A673 (cell line): ENCODE measurements around the gene CLK2. TPM values are rescaled to one million over a fixed set of nuclear protein-coding genes. Genes with fewer than 3 reads are reported as not detected.

ENCODE experiments used
- Bru-seq: library from RNA; stranded (reverse); fragments of 400-500 nt; gene quantifications from one replicate; lab custom pipeline; 2021; lab: Mats Ljungman, UMichigan
- BruChase-seq, 2 experiments: library from RNA; stranded (reverse); fragments of 400-500 nt; gene quantifications; one replicate each; lab custom pipeline; 2021; lab: Mats Ljungman, UMichigan
- BruUV-seq: library from RNA; stranded (reverse); fragments of 400-500 nt; replicated peaks from 2 replicates; lab custom pipeline; 2021; lab: Mats Ljungman, UMichigan
- CTCF ChIA-PET: fragments of 300-600 bp; sonication (Branson Sonifier 250); formaldehyde crosslinking; loops from one replicate; lab custom pipeline; 2022; ENCODE audit warnings: antibody characterized with exemption; lab: Charles Lee
- POLR2A ChIA-PET: fragments of 300-600 bp; sonication (Branson Sonifier 250); formaldehyde crosslinking; loops from one replicate; lab custom pipeline; 2022; ENCODE audit warnings: antibody characterized with exemption; ENCODE audit not compliant: low non-redundant PET; lab: Charles Lee
- DNase-seq: peaks from one replicate; pipeline ENCODE4 v3.0.0-alpha.2; 2015; ENCODE audit warnings: low spot score
- H3K27ac ChIP-seq: fragments of 200-600 bp; sonication (generic); 2 replicates; pipeline ENCODE4 v1.5.1; 2016; ENCODE audit warnings: mixed run types, low read depth, mild to moderate bottlenecking, mixed read lengths, antibody characterized with exemption, low read length; ENCODE audit not compliant: poor library complexity, severe bottlenecking
- H3K27me3 ChIP-seq: fragments of 200-600 bp; sonication (generic); replicated peaks from 2 replicates; pipeline ENCODE4 v1.6.1; 2017; ENCODE audit warnings: mixed run types, low read depth, mild to moderate bottlenecking, mixed read lengths, antibody characterized with exemption, low read length; ENCODE audit not compliant: insufficient read depth, poor library complexity
- H3K36me3 ChIP-seq: fragments of 200-600 bp; sonication (generic); 2 replicates; pipeline ENCODE4 v1.6.1; 2016; ENCODE audit warnings: mixed run types, mild to moderate bottlenecking, mixed read lengths, antibody characterized with exemption, low read length; ENCODE audit not compliant: insufficient read depth, poor library complexity, severe bottlenecking
- H3K4me1 ChIP-seq: fragments of 200-600 bp; sonication (generic); 2 replicates; pipeline ENCODE4 v1.6.1; 2017; ENCODE audit warnings: mixed run types, mild to moderate bottlenecking, mixed read lengths, antibody characterized with exemption, low read length; ENCODE audit not compliant: insufficient read depth, poor library complexity, severe bottlenecking
- H3K4me3 ChIP-seq: fragments of 200-600 bp; sonication (generic); 2 replicates; pipeline ENCODE4 v1.5.1; 2016; ENCODE audit warnings: low read depth, mixed run types, mild to moderate bottlenecking, mixed read lengths, low read length; ENCODE audit not compliant: poor library complexity, severe bottlenecking
- H3K9me3 ChIP-seq: fragments of 200-600 bp; sonication (generic); 2 replicates; pipeline ENCODE4 v1.6.1; 2016; ENCODE audit warnings: mixed run types, low read depth, mild to moderate bottlenecking, mixed read lengths, antibody characterized with exemption, low read length; ENCODE audit not compliant: poor library complexity, severe bottlenecking
- EZH2 ChIP-seq: fragments of 200-600 bp; sonication (generic); IDR thresholded peaks from 2 replicates; pipeline ENCODE4 v1.6.1; 2017; ENCODE audit warnings: borderline replicate concordance, low read depth, mild to moderate bottlenecking, mixed read lengths, antibody characterized with exemption, low read length; ENCODE audit not compliant: poor library complexity, severe bottlenecking
- intact Hi-C: fragments of 100-400 bp; cut with micrococcal nuclease; formaldehyde crosslinking; loops from one replicate; pipeline ENCODE4 v1.10.0; 2022; ENCODE audit not compliant: unreplicated experiment
- long read RNA-seq: library from polyadenylated mRNA; stranded (forward); transcript quantifications from one replicate; pipeline ENCODE4 v2.0.0, GENCODE V29; 2022
- total RNA-seq: library from RNA; stranded (reverse); gene quantifications from 2 replicates; pipeline ENCODE4 v1.2.3, GENCODE V29; 2021
- TF ChIP-seq, protein P1 (sequence below): fragments of 300-800, 200-600 bp; sonication (generic); conservative IDR thresholded peaks from 2 replicates; pipeline ENCODE4 v1.5.1; 2017; ENCODE audit warnings: low read depth, mild to moderate bottlenecking, antibody characterized with exemption, low read length, moderate library complexity, mixed read lengths

Gene CLK2
- total RNA-seq (70.2 and 79.1 TPM in 2 replicates), Bru-seq, nascent RNA (percentile 88 among the genes with signal in this experiment), BruChase-seq, experiment 1, labeled RNA remaining after a 2-hour chase (percentile 89 among the genes with signal in this experiment), BruChase-seq, experiment 2, labeled RNA remaining after a 6-hour chase (percentile 86 among the genes with signal in this experiment)
- long read RNA-seq, transcript CLK2-203 (13 exons, 2,166 nt) = major isoform, 9 of 38 reads
- long read RNA-seq, partial matches to known transcripts = 4 of 38 reads
- long read RNA-seq, other reads (novel, unspliced or antisense) = 21 of 38 reads

DNA sequence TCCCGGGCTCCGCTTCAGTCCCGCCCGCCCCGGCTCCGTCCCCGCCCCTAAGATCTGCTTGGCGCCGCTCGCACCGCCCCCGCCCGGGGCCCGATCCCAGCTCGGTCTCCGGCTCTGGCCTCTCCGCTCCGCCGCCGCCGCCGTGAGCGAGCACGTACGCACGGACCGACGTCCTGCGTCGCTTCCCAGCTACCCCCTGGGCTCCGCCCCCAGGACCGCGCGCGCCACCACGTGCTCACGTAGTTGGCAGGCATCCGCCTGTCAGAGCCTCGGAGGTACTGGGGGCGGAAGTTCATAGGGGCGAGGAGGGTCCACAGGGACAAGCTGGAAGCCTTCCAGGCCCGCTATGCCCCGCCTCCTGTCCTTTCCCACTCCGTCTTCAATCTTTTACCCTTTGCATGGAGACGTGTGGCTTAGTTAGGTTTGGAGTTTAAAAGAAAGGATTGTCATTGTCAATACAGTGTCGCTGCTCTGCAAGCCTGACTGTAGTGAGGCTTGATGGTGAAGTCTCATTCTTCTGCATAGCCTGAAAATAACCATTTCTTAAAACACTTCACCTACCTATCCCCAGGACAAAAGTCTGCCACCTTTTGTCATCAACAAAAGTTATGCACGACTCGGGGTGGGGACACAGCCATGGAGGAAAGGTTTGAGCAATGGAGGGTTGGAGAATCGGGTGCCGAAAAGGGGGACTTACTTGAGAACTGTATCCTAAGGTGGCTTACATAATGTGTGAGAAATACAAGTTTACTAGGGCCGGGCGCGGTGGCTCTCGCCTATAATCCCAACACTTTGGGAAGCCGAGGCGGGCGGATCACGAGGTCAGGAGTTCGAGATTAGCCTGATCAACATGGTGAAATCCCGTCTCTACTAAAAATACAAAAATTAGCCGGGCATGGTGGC lies at the start of gene CLK2:
Gene CLK2, minus strand, starts transcription at position 162 of the 903 bp plus-strand sequence. CDS start 2,527 bp downstream, outside the sequence.
- Histone ChIP-seq H3K9me3 (no peaks in the 10 kb centered on the region), H3K36me3 (peaks cover 32% of the 10 kb centered on the region), H3K4me1 (peaks cover 23% of the 10 kb centered on the region), H3K4me3 (peak within 1 kb of the TSS; percentile 89), H3K27me3 (no peaks in the 10 kb centered on the region), H3K27ac (peak within 1 kb of the TSS; percentile 94)
- CTCF ChIA-PET = interaction anchor here (0.7 to 1.8 kb wide), 4 partner anchors 22 to 807 kb away, joined by 4 to 23 read pairs (median 14); no protein-coding TSS in a partner anchor
- intact Hi-C loops = no loop called here
- TF ChIP-seq EZH2 = no peak
- TF ChIP-seq, protein P1, sequence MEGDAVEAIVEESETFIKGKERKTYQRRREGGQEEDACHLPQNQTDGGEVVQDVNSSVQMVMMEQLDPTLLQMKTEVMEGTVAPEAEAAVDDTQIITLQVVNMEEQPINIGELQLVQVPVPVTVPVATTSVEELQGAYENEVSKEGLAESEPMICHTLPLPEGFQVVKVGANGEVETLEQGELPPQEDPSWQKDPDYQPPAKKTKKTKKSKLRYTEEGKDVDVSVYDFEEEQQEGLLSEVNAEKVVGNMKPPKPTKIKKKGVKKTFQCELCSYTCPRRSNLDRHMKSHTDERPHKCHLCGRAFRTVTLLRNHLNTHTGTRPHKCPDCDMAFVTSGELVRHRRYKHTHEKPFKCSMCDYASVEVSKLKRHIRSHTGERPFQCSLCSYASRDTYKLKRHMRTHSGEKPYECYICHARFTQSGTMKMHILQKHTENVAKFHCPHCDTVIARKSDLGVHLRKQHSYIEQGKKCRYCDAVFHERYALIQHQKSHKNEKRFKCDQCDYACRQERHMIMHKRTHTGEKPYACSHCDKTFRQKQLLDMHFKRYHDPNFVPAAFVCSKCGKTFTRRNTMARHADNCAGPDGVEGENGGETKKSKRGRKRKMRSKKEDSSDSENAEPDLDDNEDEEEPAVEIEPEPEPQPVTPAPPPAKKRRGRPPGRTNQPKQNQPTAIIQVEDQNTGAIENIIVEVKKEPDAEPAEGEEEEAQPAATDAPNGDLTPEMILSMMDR = no peak
- DNase-seq = peak; percentile 99
- BruUV-seq = no TSS peak
- POLR2A ChIA-PET = interaction anchor here (0.6 kb wide), 1 partner anchor 1064 kb away, joined by 8 read pairs; the partner anchor contains the start of gene CCT3

GRCh38 chr1:155322571-155322952 lies 49.3 kb upstream of the CLK2 start:
- intact Hi-C loops = loop anchor here (2.0 to 10.0 kb wide), 5 partner anchors 46 to 272 kb away; partner anchors contain the start of genes ASH1L, HCN3, KRTCAP2 and MTX1
- TF ChIP-seq, protein P1 = no peak
- TF ChIP-seq EZH2 = no peak
- H3K9me3 ChIP-seq = no peaks in the 10 kb centered on the region
- H3K36me3 ChIP-seq = peaks cover 30% of the 10 kb centered on the region
- BruUV-seq = no TSS peak
- peak; percentile 22 for DNase-seq
- H3K4me3 ChIP-seq = peak overlapping the region; percentile 68
- peaks cover 27% of the 10 kb centered on the region for H3K4me1 ChIP-seq
- ChIA-PET CTCF (interaction anchor here (0.5 to 2.7 kb wide), 5 partner anchors 47 to 770 kb away, joined by 4 to 28 read pairs (median 4); partner anchors contain the start of gene CLK2), POLR2A (no interaction called here)
- H3K27ac ChIP-seq = peak overlapping the region; percentile 78
- H3K27me3 ChIP-seq = no peaks in the 10 kb centered on the region
